ENCODE data around the gene NAA11.

DNA sequence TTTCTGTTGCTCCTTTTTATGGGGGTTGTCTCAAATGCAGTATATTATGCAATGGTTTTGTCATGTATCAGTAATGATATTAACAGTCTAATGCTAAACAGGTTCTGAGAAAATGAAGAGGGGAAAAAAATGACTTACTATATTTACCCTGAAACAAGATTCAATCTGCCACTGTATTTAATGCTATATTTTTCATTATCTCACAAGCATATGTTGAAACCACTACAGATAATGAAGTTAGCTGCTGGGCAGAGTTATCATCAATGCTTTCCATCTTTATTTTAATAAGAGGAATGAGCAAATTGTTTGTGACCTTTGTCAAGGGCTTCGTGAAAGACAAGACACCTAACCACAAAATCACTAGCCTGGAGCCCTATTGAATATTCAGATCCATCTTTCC, 32.6 kb upstream of the NAA11 start:
- TF ChIP-seq POLR2A (IDR thresholded peaks at IDR 0.05; ENCODE audit: low read length) (no peak), GATA1 (IDR thresholded peaks at IDR 0.05; ENCODE audit: low read depth, low read length) (no peak)

Data from erythroblast (primary cell).